Measurements from ENCODE around the gene ST6GALNAC5.

ST6GALNAC5 gene

GRCh38 chr1:77014073-77014788 is 147.0 kb downstream of the ST6GALNAC5 start:
- no peak for DNase-seq (ENCODE audit: low read depth)

- DNase-seq (ENCODE audit: low read depth), result no peak
These were observed 148.6 kb downstream of the ST6GALNAC5 start for GRCh38 chr1:77015748-77016341.

- no peak for DNase-seq (ENCODE audit: low read depth)
These were observed 149.2 kb downstream of the ST6GALNAC5 start for GRCh38 chr1:77016386-77016985.

- DNase-seq (ENCODE audit: low read depth), result no peak
These were observed 151.0 kb downstream of the ST6GALNAC5 start for GRCh38 chr1:77018311-77018710.

GRCh38 chr1:77018761-77019160 is 151.5 kb downstream of the ST6GALNAC5 start:
- no peak for DNase-seq (ENCODE audit: low read depth)

- DNase-seq (ENCODE audit: low read depth), result no peak
These were observed 154.5 kb downstream of the ST6GALNAC5 start for GRCh38 chr1:77021732-77022131.

GRCh38 chr1:77024500-77024899 is 157.2 kb downstream of the ST6GALNAC5 start:
- no peak for DNase-seq (ENCODE audit: low read depth)

- no peak for DNase-seq (ENCODE audit: low read depth)
These were observed 158.3 kb downstream of the ST6GALNAC5 start for GRCh38 chr1:77025599-77025998.

GRCh38 chr1:77026135-77026534 is 158.9 kb downstream of the ST6GALNAC5 start:
- DNase-seq (ENCODE audit: low read depth), result no peak

GRCh38 chr1:77026640-77027039 is 159.4 kb downstream of the ST6GALNAC5 start:
- no peak for DNase-seq (ENCODE audit: low read depth)

- DNase-seq (ENCODE audit: low read depth), result no peak
These were observed 160.6 kb downstream of the ST6GALNAC5 start for GRCh38 chr1:77027847-77028246.

- DNase-seq (ENCODE audit: low read depth), result peak; percentile 16
These were observed 163.3 kb downstream of the ST6GALNAC5 start for GRCh38 chr1:77030401-77031105.

- DNase-seq (ENCODE audit: low read depth), result peak; percentile 72
These were observed 163.9 kb downstream of the ST6GALNAC5 start for GRCh38 chr1:77031106-77031662.

GRCh38 chr1:77036560-77036959 is 169.3 kb downstream of the ST6GALNAC5 start:
- peak; percentile 67 for DNase-seq (ENCODE audit: low read depth)

GRCh38 chr1:77037038-77037437 is 169.8 kb downstream of the ST6GALNAC5 start:
- DNase-seq (ENCODE audit: low read depth), result no peak

- no peak for DNase-seq (ENCODE audit: low read depth)
These were observed 170.7 kb downstream of the ST6GALNAC5 start for GRCh38 chr1:77038000-77038399.

- DNase-seq (ENCODE audit: low read depth), result no peak
These were observed 171.8 kb downstream of the ST6GALNAC5 start for GRCh38 chr1:77039111-77039510.

GRCh38 chr1:77039739-77040138 is 172.5 kb downstream of the ST6GALNAC5 start:
- DNase-seq (ENCODE audit: low read depth), result peak; percentile 98

GRCh38 chr1:77040826-77041225 is 173.5 kb downstream of the ST6GALNAC5 start:
- DNase-seq (ENCODE audit: low read depth), result no peak

- peak; percentile 25 for DNase-seq (ENCODE audit: low read depth)
These were observed 177.0 kb downstream of the ST6GALNAC5 start for GRCh38 chr1:77044133-77044849.

GRCh38 chr1:77047575-77047974 is 180.3 kb downstream of the ST6GALNAC5 start:
- no peak for DNase-seq (ENCODE audit: low read depth)

Data from EH (cell line).